ENCODE results near the gene NRXN3.

The NRXN3 gene

DNA sequence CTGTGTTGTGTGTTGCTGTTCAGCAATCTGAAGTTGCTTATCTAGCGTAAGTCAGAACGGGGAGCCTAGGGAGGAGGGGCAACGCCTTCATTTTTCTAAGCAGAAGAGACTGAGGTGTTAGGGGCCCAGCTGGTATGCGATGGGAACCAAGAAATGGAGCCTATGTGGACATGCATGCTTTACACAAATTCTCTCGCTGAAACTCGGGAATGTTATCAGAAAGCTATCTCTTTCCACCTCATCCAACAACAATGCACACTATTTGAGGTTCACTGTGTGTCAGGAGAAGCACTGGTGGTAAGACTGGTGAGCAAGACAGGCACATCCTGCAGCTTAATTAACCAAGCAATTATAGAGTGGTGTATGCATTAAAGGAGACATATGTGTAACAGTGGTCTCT is 89.7 kb downstream of the NRXN3 start:
- no peaks in the 10 kb centered on the region for H3K36me3 ChIP-seq (ENCODE audit: control insufficient read depth, insufficient read depth, low read length)
- no peaks in the 10 kb centered on the region for H3K4me1 ChIP-seq (ENCODE audit: control insufficient read depth, insufficient read depth, low read length)
- H3K9ac ChIP-seq (ENCODE audit: low read length): no peak overlapping the region
- H3K27me3 ChIP-seq (ENCODE audit: control insufficient read depth, insufficient read depth, low read length): no peaks in the 10 kb centered on the region
- no peak overlapping the region for H3K27ac ChIP-seq (ENCODE audit: low read depth, low read length)
- no peak overlapping the region for H3K4me3 ChIP-seq (ENCODE audit: low read length)

DNA sequence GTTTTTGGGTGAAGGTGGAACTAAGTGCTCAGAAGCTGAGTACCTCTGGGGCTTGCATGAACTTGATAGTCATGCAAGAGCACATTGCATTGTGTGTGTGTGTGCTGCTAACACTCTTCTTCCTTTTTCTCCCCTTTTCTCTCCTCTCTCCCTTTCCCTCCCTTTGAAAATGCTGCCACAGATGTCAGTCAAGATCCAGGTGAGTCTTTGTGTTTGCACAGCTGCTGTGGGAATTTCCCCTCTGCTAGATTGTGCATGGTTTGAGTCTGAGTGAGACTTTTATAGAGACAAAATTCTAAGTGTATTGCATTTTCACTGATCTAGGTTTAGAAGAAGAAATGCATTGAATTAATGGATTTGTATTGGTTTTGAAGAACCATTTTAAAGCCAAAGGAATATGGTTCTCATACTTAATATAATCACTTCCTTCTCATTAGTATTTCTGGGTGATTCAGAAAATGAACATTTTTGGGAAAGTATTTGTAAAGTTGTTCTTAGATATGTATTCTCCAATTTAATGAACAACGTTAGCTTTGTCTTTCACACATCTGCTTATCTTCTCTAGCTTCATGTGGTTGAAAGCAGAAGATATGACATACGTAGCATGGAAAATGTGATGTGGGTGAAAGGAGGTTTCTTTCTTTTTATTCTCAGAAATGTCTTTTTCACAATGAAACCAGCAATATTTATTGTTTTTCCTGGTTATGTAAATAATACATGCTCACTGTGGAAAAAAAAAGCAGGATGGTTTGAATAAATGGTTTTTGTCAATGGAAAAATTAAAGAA is 108.5 kb downstream of the NRXN3 start:
- Histone ChIP-seq H3K9ac (ENCODE audit: low read length) (no peak overlapping the region), H3K27ac (ENCODE audit: low read depth, low read length) (no peak overlapping the region), H3K36me3 (ENCODE audit: control insufficient read depth, insufficient read depth, low read length) (no peaks in the 10 kb centered on the region)

DNA sequence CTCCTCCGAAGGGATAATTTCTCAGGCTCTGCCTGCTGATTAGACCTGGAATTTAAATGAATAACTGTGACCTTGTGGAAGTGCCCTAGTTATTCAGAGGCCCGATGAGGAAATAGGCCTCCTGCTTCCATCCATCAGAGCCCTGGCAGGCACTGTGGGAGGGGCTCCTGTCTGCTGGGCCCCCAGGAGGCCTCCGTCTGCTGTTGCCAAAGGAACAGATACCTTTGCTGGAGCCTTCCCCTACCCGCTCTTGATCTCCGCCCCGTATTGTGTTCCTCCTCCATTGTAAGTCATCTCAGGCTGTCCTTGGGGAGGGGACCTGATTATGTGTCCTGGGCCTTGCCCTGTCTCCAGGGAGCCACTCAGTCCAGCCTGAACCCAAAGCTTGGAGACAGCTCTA is 112.3 kb downstream of the NRXN3 start:
- Histone ChIP-seq H3K9ac (ENCODE audit: low read length) (no peak overlapping the region), H3K36me3 (ENCODE audit: control insufficient read depth, insufficient read depth, low read length) (no peaks in the 10 kb centered on the region), H3K27me3 (ENCODE audit: control insufficient read depth, insufficient read depth, low read length) (no peaks in the 10 kb centered on the region), H3K27ac (ENCODE audit: low read depth, low read length) (no peak overlapping the region), H3K4me1 (ENCODE audit: control insufficient read depth, insufficient read depth, low read length) (no peaks in the 10 kb centered on the region), H3K4me3 (ENCODE audit: low read length) (no peak overlapping the region)

More for the DNA sequence above, 108.5 kb downstream of the NRXN3 start:
- no peaks in the 10 kb centered on the region for H3K4me1 ChIP-seq (ENCODE audit: control insufficient read depth, insufficient read depth, low read length)
- no peaks in the 10 kb centered on the region for H3K27me3 ChIP-seq (ENCODE audit: control insufficient read depth, insufficient read depth, low read length)
- H3K4me3 ChIP-seq (ENCODE audit: low read length): no peak overlapping the region

DNA sequence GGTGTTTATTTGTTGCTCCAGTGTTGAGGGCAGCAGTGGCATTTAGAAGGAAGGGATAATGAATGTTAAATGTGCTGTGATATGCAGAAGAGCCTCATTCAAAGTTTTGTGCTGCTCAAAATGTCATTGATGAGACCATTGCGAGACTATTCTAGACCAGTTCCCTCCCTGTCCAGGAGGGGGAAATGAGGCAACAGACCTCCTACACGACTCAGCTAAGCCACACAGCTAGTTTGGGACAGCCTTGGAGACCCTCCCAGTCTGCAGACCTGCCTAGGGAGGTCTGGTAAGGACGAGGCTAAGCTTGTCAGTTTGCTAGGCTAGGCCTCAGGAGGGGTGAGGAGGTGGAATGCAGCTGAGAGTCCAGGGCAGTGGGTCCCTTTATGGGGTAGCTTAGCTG is 116.0 kb downstream of the NRXN3 start:
- Histone ChIP-seq H3K36me3 (ENCODE audit: control insufficient read depth, insufficient read depth, low read length) (no peaks in the 10 kb centered on the region), H3K27ac (ENCODE audit: low read depth, low read length) (no peak overlapping the region), H3K27me3 (ENCODE audit: control insufficient read depth, insufficient read depth, low read length) (no peaks in the 10 kb centered on the region), H3K4me1 (ENCODE audit: control insufficient read depth, insufficient read depth, low read length) (no peaks in the 10 kb centered on the region), H3K4me3 (ENCODE audit: low read length) (no peak overlapping the region), H3K9ac (ENCODE audit: low read length) (no peak overlapping the region)

DNA sequence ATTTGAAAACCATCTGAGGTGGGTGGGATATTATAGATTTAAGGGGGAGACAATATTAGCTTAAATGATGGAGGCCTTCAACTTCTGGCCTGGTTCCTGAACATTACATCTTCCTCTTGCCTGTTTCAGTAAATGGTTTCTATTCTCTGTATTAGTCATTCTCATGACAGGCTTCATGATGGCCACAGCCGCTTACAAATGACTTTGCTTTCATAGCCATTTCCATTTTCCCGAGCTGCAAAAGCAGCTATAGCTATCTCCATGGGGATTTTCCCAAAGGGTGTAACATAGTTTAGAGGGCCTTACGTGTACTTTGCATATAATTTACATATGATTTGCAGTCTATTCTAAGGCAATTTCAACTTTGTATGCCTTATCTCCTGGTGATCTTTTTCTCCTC is 121.8 kb downstream of the NRXN3 start:
- H3K36me3 ChIP-seq (ENCODE audit: control insufficient read depth, insufficient read depth, low read length): no peaks in the 10 kb centered on the region
- H3K4me3 ChIP-seq (ENCODE audit: low read length): no peak overlapping the region
- no peaks in the 10 kb centered on the region for H3K27me3 ChIP-seq (ENCODE audit: control insufficient read depth, insufficient read depth, low read length)
- no peaks in the 10 kb centered on the region for H3K4me1 ChIP-seq (ENCODE audit: control insufficient read depth, insufficient read depth, low read length)
- no peak overlapping the region for H3K9ac ChIP-seq (ENCODE audit: low read length)
- no peak overlapping the region for H3K27ac ChIP-seq (ENCODE audit: low read depth, low read length)

DNA sequence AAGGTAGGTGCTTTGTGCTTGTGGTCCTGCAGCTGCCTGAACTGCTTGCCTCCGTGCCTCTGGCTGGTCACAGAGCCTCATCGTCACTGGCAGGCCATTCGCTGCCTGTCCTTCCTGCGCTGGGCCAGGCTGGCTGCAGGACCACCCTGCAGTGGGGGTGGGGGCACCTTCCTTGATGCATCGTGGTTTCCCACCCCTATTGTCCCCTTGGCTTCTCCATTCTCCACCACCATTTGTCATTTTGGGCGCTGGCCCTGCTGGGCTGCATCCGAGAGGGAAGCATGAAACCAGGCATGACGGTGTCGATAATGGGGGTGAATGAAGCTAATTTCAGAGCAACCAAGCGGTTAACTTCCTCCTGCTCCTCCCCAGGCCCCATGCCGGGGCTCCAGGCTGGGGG is 127.7 kb downstream of the NRXN3 start:
- H3K9ac ChIP-seq (ENCODE audit: low read length): no peak overlapping the region
- H3K36me3 ChIP-seq (ENCODE audit: control insufficient read depth, insufficient read depth, low read length): no peaks in the 10 kb centered on the region
- H3K4me3 ChIP-seq (ENCODE audit: low read length): no peak overlapping the region
- H3K27me3 ChIP-seq (ENCODE audit: control insufficient read depth, insufficient read depth, low read length): no peaks in the 10 kb centered on the region
- H3K4me1 ChIP-seq (ENCODE audit: control insufficient read depth, insufficient read depth, low read length): no peaks in the 10 kb centered on the region
- no peak overlapping the region for H3K27ac ChIP-seq (ENCODE audit: low read depth, low read length)

DNA sequence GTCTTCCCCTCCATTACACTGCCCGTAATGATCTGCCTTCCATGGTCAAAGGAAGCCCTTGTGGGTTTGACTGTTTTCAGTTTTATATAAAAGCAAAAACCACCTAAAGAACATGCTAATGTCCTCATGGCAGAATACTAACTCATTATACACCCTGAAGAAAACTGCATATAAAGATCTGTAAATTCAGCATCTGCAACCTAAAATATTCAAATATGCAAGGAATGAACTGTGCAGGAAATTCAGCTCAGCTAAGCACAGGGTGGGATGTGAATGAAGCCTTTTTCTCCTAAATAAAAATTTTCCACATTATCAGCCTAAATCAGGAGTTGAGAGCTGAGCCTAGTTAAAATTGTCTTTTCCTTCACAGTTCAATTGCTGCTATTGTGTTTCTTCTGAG is 128.1 kb downstream of the NRXN3 start:
- H3K27ac ChIP-seq (ENCODE audit: low read depth, low read length): no peak overlapping the region
- no peak overlapping the region for H3K9ac ChIP-seq (ENCODE audit: low read length)
- H3K4me3 ChIP-seq (ENCODE audit: low read length): no peak overlapping the region
- no peaks in the 10 kb centered on the region for H3K4me1 ChIP-seq (ENCODE audit: control insufficient read depth, insufficient read depth, low read length)
- H3K36me3 ChIP-seq (ENCODE audit: control insufficient read depth, insufficient read depth, low read length): no peaks in the 10 kb centered on the region
- no peaks in the 10 kb centered on the region for H3K27me3 ChIP-seq (ENCODE audit: control insufficient read depth, insufficient read depth, low read length)

DNA sequence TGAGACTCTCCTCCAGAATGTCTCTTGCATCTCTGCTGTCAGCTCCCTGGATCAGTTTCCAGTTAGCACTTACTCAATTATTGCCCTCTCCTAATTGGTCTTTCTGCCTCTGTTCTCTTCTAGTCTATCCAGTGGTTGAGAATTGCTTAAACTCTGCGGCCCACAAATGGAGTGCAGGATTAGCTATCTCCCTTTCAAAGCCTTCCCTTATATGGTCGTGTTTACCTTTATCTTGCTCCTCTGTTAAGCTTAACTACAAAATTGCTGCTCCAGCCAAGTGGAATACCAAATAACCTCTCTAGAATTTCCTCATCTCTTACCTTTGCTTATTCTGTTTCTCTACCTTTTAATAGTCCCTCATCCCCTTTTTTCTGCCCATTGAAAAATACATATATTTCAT is 132.7 kb downstream of the NRXN3 start:
- Histone ChIP-seq H3K27ac (ENCODE audit: low read depth, low read length) (no peak overlapping the region), H3K4me3 (ENCODE audit: low read length) (no peak overlapping the region), H3K27me3 (ENCODE audit: control insufficient read depth, insufficient read depth, low read length) (no peaks in the 10 kb centered on the region), H3K9ac (ENCODE audit: low read length) (no peak overlapping the region), H3K36me3 (ENCODE audit: control insufficient read depth, insufficient read depth, low read length) (no peaks in the 10 kb centered on the region), H3K4me1 (ENCODE audit: control insufficient read depth, insufficient read depth, low read length) (no peaks in the 10 kb centered on the region)

DNA sequence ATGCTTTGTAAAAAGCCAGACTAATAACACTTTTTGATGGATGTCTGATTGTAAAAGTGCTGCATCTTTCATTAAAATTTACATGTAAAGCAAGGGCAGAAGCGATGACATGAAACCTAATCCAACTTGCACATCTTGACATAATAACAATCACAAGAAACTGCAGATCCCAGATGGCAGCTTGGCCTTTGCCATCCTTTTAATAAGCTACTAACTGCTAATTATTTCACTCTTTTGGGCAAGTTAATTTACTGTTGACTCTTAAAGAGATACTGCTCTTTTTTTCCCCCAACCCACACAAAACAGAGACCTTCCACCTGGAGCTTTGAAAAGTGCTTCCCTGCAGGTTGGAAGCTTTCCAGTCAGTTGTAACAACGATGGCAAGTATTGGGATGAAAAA is 137.5 kb downstream of the NRXN3 start:
- Histone ChIP-seq H3K9ac (ENCODE audit: low read length) (no peak overlapping the region), H3K4me3 (ENCODE audit: low read length) (no peak overlapping the region), H3K27me3 (ENCODE audit: control insufficient read depth, insufficient read depth, low read length) (no peaks in the 10 kb centered on the region), H3K36me3 (ENCODE audit: control insufficient read depth, insufficient read depth, low read length) (no peaks in the 10 kb centered on the region), H3K4me1 (ENCODE audit: control insufficient read depth, insufficient read depth, low read length) (no peaks in the 10 kb centered on the region), H3K27ac (ENCODE audit: low read depth, low read length) (no peak overlapping the region)

DNA sequence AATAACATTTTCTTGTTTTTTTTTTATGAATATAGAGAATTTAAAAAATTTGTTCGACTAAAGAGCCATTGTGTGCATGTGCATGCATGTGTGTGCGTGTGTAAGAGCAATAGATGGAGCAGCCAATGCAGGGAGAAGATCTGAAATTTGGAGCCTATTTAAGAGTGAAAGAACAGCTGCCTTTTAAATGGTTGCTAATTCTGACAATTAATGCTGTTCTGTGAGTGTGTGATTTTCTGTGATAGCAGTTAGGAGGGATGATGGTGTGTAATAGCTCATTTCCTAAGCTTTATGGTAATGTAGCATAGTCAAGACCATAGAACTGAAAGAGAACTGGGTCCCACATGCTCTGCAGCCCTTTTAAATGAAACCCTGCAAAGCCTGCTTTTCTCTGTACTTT is 137.9 kb downstream of the NRXN3 start:
- Histone ChIP-seq H3K36me3 (ENCODE audit: control insufficient read depth, insufficient read depth, low read length) (no peaks in the 10 kb centered on the region), H3K9ac (ENCODE audit: low read length) (no peak overlapping the region), H3K27ac (ENCODE audit: low read depth, low read length) (no peak overlapping the region), H3K27me3 (ENCODE audit: control insufficient read depth, insufficient read depth, low read length) (no peaks in the 10 kb centered on the region), H3K4me1 (ENCODE audit: control insufficient read depth, insufficient read depth, low read length) (no peaks in the 10 kb centered on the region), H3K4me3 (ENCODE audit: low read length) (no peak overlapping the region)

DNA sequence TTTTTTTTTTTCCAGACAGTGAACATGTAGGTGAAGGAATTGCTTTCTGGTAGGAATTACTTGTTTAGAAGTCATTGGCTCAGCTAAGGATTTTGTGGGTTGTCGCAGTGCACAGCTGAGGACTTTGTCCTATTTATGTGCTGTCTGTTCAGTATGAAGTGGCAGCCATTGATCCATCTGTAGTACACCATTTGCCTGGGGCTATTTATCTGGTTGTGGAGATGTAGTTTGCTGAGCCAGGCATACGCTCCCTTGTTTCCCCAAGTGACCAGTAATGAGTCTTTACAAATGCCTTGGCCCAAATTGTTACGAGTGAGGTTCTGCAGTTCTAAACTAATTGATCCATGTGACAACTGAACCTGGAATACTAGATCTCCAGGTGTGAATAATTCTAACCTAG is 140.1 kb downstream of the NRXN3 start:
- H3K9ac ChIP-seq (ENCODE audit: low read length): no peak overlapping the region
- H3K27ac ChIP-seq (ENCODE audit: low read depth, low read length): no peak overlapping the region
- H3K4me3 ChIP-seq (ENCODE audit: low read length): no peak overlapping the region
- H3K27me3 ChIP-seq (ENCODE audit: control insufficient read depth, insufficient read depth, low read length): no peaks in the 10 kb centered on the region
- no peaks in the 10 kb centered on the region for H3K4me1 ChIP-seq (ENCODE audit: control insufficient read depth, insufficient read depth, low read length)
- no peaks in the 10 kb centered on the region for H3K36me3 ChIP-seq (ENCODE audit: control insufficient read depth, insufficient read depth, low read length)

DNA sequence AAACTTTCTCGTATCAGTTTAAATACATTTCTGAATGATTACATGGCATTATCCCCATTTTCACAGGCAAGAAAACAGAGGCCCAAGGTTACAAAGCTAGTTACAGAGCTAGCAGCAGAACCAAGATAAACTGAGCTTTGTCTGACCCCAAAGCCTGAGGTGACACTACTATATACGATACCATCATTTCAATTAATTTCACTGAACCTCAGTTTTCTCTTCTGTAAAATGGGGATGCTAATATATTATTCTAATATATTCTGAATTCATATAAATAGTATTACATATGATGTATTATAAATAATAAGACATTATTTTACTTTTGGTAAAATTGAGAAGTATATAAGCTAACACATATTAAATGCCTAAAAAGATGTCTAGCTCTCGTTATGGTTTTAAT is 143.3 kb downstream of the NRXN3 start:
- H3K4me1 ChIP-seq (ENCODE audit: control insufficient read depth, insufficient read depth, low read length): no peaks in the 10 kb centered on the region
- no peak overlapping the region for H3K4me3 ChIP-seq (ENCODE audit: low read length)
- no peak overlapping the region for H3K27ac ChIP-seq (ENCODE audit: low read depth, low read length)
- H3K27me3 ChIP-seq (ENCODE audit: control insufficient read depth, insufficient read depth, low read length): no peaks in the 10 kb centered on the region
- H3K36me3 ChIP-seq (ENCODE audit: control insufficient read depth, insufficient read depth, low read length): no peaks in the 10 kb centered on the region
- H3K9ac ChIP-seq (ENCODE audit: low read length): no peak overlapping the region

DNA sequence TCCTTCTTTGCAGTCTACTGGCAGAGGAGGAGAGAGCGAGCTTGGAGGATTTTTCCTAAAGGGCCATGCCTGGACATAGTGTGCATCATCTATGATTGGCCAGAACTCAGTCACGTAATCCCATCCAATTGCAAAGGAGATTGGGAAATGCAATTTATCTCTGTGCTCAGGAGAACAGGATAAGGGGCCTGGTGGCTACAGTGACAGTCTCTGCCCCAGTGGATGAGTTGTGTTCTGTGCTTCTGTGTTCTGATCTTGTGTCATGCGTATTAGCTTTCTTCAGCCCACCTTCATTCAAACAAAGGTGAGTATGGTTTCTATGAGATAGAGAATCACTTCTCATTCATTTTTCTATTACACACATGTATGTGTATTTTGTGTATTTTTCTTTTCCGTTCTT is 144.3 kb downstream of the NRXN3 start:
- no peaks in the 10 kb centered on the region for H3K36me3 ChIP-seq (ENCODE audit: control insufficient read depth, insufficient read depth, low read length)
- H3K4me3 ChIP-seq (ENCODE audit: low read length): no peak overlapping the region
- no peaks in the 10 kb centered on the region for H3K4me1 ChIP-seq (ENCODE audit: control insufficient read depth, insufficient read depth, low read length)
- H3K9ac ChIP-seq (ENCODE audit: low read length): no peak overlapping the region
- H3K27me3 ChIP-seq (ENCODE audit: control insufficient read depth, insufficient read depth, low read length): no peaks in the 10 kb centered on the region
- H3K27ac ChIP-seq (ENCODE audit: low read depth, low read length): no peak overlapping the region
